ENCODE data around the gene ERFE.

DNA sequence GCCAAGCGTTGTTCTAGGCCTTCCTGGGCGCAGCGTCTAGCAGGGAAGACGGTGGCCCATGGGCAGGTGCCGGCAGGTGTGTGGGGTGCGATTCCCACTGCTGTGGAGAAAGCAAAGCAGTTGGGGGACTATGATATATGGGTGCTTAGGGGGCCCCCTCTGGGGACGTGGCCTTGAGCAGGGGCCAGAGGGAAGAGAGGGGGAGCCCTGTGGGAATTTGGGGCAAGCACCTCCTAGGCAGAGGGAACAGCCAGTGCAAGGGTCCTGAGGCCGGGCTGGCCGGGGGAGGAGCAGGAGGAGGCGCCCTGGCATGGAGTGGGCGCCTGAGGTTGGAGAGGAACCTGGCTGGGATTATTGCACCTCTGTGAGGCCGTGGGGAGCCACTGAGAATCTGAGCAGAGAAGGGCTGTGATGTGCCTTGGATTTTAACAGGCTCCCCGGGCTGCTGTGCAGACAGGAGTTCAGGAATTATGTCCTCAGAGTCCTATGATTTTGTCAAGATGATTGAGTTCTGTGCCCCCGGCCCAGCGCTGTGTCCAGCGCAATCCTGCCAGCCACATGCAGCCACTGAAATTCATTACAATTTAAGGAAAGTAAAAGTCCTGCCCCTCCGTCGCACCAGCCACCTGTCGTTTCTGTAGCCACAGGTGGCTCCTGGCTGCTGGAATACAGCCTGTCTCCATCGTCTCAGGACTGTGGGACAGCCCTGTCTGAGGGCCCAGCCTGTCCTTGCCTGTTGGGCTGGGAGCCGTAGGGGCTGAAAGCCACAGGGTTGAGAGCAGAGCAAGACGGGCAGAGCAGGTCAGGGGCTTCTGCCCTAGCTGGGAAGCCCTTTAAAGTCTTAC is 29.4 kb upstream of the ERFE start:
- TF ChIP-seq, protein P1, sequence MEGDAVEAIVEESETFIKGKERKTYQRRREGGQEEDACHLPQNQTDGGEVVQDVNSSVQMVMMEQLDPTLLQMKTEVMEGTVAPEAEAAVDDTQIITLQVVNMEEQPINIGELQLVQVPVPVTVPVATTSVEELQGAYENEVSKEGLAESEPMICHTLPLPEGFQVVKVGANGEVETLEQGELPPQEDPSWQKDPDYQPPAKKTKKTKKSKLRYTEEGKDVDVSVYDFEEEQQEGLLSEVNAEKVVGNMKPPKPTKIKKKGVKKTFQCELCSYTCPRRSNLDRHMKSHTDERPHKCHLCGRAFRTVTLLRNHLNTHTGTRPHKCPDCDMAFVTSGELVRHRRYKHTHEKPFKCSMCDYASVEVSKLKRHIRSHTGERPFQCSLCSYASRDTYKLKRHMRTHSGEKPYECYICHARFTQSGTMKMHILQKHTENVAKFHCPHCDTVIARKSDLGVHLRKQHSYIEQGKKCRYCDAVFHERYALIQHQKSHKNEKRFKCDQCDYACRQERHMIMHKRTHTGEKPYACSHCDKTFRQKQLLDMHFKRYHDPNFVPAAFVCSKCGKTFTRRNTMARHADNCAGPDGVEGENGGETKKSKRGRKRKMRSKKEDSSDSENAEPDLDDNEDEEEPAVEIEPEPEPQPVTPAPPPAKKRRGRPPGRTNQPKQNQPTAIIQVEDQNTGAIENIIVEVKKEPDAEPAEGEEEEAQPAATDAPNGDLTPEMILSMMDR (conservative IDR thresholded peaks at IDR 0.05): no peak
- TF ChIP-seq EZH2 (IDR thresholded peaks at IDR 0.05; ENCODE audit: low read depth): no peak
